ENCODE measurements around the gene LRP3.
A peak's percentile ranks its signal among the peaks of the same experiment; 100 is the strongest.

Gene LRP3

GRCh38 chr19:33206261-33207039, 12.3 kb downstream of the LRP3 start:
- no peak overlapping the region for H3K4ac ChIP-seq (ENCODE audit: low read length)
- no peak overlapping the region for H3K4me2 ChIP-seq (ENCODE audit: insufficient read depth, low read length, poor library complexity, severe bottlenecking)
- no peak for DNase-seq (ENCODE audit: low spot score)
- H2BK120ac ChIP-seq (ENCODE audit: low read depth, low read length): no peak overlapping the region
- H3K79me1 ChIP-seq (ENCODE audit: low read depth, low read length): peaks cover 12% of the 10 kb centered on the region
- H3K27ac ChIP-seq (replicated peaks; ENCODE audit: low read length): no peak overlapping the region
- peak overlapping the region; percentile 56 for H3K14ac ChIP-seq (ENCODE audit: low read length)
- no peak overlapping the region for H4K91ac ChIP-seq (ENCODE audit: low read depth, low read length, poor library complexity)
- no peak overlapping the region for H2BK12ac ChIP-seq (ENCODE audit: low read length)
- no peak overlapping the region for H3K18ac ChIP-seq (ENCODE audit: low read length)
- WGBS, 2 donors (ENCODE audit: extremely low coverage in 2 of 2, insufficient read length in 2 of 2, insufficient replicate concordance in 1 of 2): no CpG with 5 or more reads among the region's 38 CpGs
- no peaks in the 10 kb centered on the region for H3K27me3 ChIP-seq (ENCODE audit: control insufficient read depth in 3 of 3, insufficient read depth in 3 of 3, low read depth in 1 of 3, low read length in 3 of 3)
- H4K8ac ChIP-seq (ENCODE audit: low read depth, low read length): no peak overlapping the region
- H3K4me1 ChIP-seq (ENCODE audit: control insufficient read depth in 2 of 2, insufficient read depth in 1 of 2, low read depth in 1 of 2, low read length in 2 of 2): no peaks in the 10 kb centered on the region
- H3K23ac ChIP-seq (ENCODE audit: low read depth, low read length, poor library complexity): no peak overlapping the region
- no peak overlapping the region for H2BK15ac ChIP-seq (ENCODE audit: low read length)
- no peak overlapping the region for H2AK5ac ChIP-seq (ENCODE audit: low read depth, low read length)
- H2BK5ac ChIP-seq (ENCODE audit: low read length): no peak overlapping the region
- H3K4me3 ChIP-seq (ENCODE audit: low read length in 2 of 2): no peak overlapping the region
- peaks cover 30 to 63% of the 10 kb centered on the region in 2 donors for H3K36me3 ChIP-seq (replicated peaks in 1 of 2; ENCODE audit: control insufficient read depth in 2 of 2, insufficient read depth in 2 of 2, low read length in 2 of 2)
- peaks cover 0 to 4% of the 10 kb centered on the region in 2 donors for H3K9me3 ChIP-seq (replicated peaks in 1 of 2; ENCODE audit: control insufficient read depth in 2 of 2, insufficient read depth in 1 of 2, low read depth in 1 of 2, low read length in 2 of 2)
- H3K9ac ChIP-seq (ENCODE audit: low read depth, low read length, poor library complexity): no peak overlapping the region
- no peak overlapping the region for H2AFZ ChIP-seq (ENCODE audit: low read length)

GRCh38 chr19:33207040-33207620, 13.0 kb downstream of the LRP3 start:
- H3K4me2 ChIP-seq (ENCODE audit: insufficient read depth, low read length, poor library complexity, severe bottlenecking): no peak overlapping the region
- H2AK5ac ChIP-seq (ENCODE audit: low read depth, low read length): no peak overlapping the region
- peaks cover 28 to 56% of the 10 kb centered on the region in 2 donors for H3K36me3 ChIP-seq (replicated peaks in 1 of 2; ENCODE audit: control insufficient read depth in 2 of 2, insufficient read depth in 2 of 2, low read length in 2 of 2)
- H3K9ac ChIP-seq (ENCODE audit: low read depth, low read length, poor library complexity): no peak overlapping the region
- no peak for DNase-seq (ENCODE audit: low spot score)
- peak overlapping the region; percentile 43 for H3K23ac ChIP-seq (ENCODE audit: low read depth, low read length, poor library complexity)
- no peaks in the 10 kb centered on the region for H3K4me1 ChIP-seq (ENCODE audit: control insufficient read depth in 2 of 2, insufficient read depth in 1 of 2, low read depth in 1 of 2, low read length in 2 of 2)
- H4K8ac ChIP-seq (ENCODE audit: low read depth, low read length): no peak overlapping the region
- H3K27ac ChIP-seq (replicated peaks; ENCODE audit: low read length): no peak overlapping the region
- no peak overlapping the region for H2AFZ ChIP-seq (ENCODE audit: low read length)
- H3K4me3 ChIP-seq (ENCODE audit: low read length in 2 of 2): no peak overlapping the region
- no peak overlapping the region for H2BK120ac ChIP-seq (ENCODE audit: low read depth, low read length)
- H2BK12ac ChIP-seq (ENCODE audit: low read length): no peak overlapping the region
- no peak overlapping the region for H2BK5ac ChIP-seq (ENCODE audit: low read length)
- no peaks in the 10 kb centered on the region for H3K27me3 ChIP-seq (ENCODE audit: control insufficient read depth in 3 of 3, insufficient read depth in 3 of 3, low read depth in 1 of 3, low read length in 3 of 3)
- H4K91ac ChIP-seq (ENCODE audit: low read depth, low read length, poor library complexity): no peak overlapping the region
- H3K4ac ChIP-seq (ENCODE audit: low read length): no peak overlapping the region
- H2BK15ac ChIP-seq (ENCODE audit: low read length): no peak overlapping the region
- H3K14ac ChIP-seq (ENCODE audit: low read length): no peak overlapping the region
- no CpG with 5 or more reads among the region's 38 CpGs for whole genome bisulfite sequencing, 2 donors (ENCODE audit: extremely low coverage in 2 of 2, insufficient read length in 2 of 2, insufficient replicate concordance in 1 of 2)
- H3K18ac ChIP-seq (ENCODE audit: low read length): no peak overlapping the region
- peaks cover 9% of the 10 kb centered on the region for H3K79me1 ChIP-seq (ENCODE audit: low read depth, low read length)
- H3K9me3 ChIP-seq (replicated peaks in 1 of 2; ENCODE audit: control insufficient read depth in 2 of 2, insufficient read depth in 1 of 2, low read depth in 1 of 2, low read length in 2 of 2): peaks cover 0 to 4% of the 10 kb centered on the region in 2 donors

- Histone ChIP-seq H2AFZ (ENCODE audit: low read length) (no peak overlapping the region), H4K8ac (ENCODE audit: low read depth, low read length) (peak overlapping the region; percentile 65), H2BK15ac (ENCODE audit: low read length) (no peak overlapping the region), H3K9ac (ENCODE audit: low read depth, low read length, poor library complexity) (no peak overlapping the region), H3K9me3 (replicated peaks in 1 of 2; ENCODE audit: control insufficient read depth in 2 of 2, insufficient read depth in 1 of 2, low read depth in 1 of 2, low read length in 2 of 2) (peaks cover 0 to 2% of the 10 kb centered on the region in 2 donors), H2AK5ac (ENCODE audit: low read depth, low read length) (no peak overlapping the region), H2BK120ac (ENCODE audit: low read depth, low read length) (no peak overlapping the region), H3K27ac (replicated peaks; ENCODE audit: low read length) (no peak overlapping the region), H3K4ac (ENCODE audit: low read length) (no peak overlapping the region), H2BK12ac (ENCODE audit: low read length) (no peak overlapping the region), H3K79me1 (ENCODE audit: low read depth, low read length) (peaks cover 8% of the 10 kb centered on the region), H2BK5ac (ENCODE audit: low read length) (no peak overlapping the region), H3K4me1 (ENCODE audit: control insufficient read depth in 2 of 2, insufficient read depth in 1 of 2, low read depth in 1 of 2, low read length in 2 of 2) (no peaks in the 10 kb centered on the region), H3K23ac (ENCODE audit: low read depth, low read length, poor library complexity) (no peak overlapping the region), H3K36me3 (replicated peaks in 1 of 2; ENCODE audit: control insufficient read depth in 2 of 2, insufficient read depth in 2 of 2, low read length in 2 of 2) (peaks cover 21 to 49% of the 10 kb centered on the region in 2 donors), H3K14ac (ENCODE audit: low read length) (no peak overlapping the region), H3K4me2 (ENCODE audit: insufficient read depth, low read length, poor library complexity, severe bottlenecking) (no peak overlapping the region), H3K4me3 (ENCODE audit: low read length in 2 of 2) (no peak overlapping the region), H3K18ac (ENCODE audit: low read length) (no peak overlapping the region), H4K91ac (ENCODE audit: low read depth, low read length, poor library complexity) (no peak overlapping the region), H3K27me3 (ENCODE audit: control insufficient read depth in 3 of 3, insufficient read depth in 3 of 3, low read depth in 1 of 3, low read length in 3 of 3) (no peaks in the 10 kb centered on the region)
- no CpG with 5 or more reads among the region's 9 CpGs for WGBS, 2 donors (ENCODE audit: extremely low coverage in 2 of 2, insufficient read length in 2 of 2, insufficient replicate concordance in 1 of 2)
- no peak for DNase-seq (ENCODE audit: low spot score)
Measured at GRCh38 chr19:33207903-33208302, 13.8 kb downstream of the LRP3 start.

- Histone ChIP-seq H3K27ac (replicated peaks; ENCODE audit: low read length) (no peak overlapping the region), H3K36me3 (replicated peaks in 1 of 2; ENCODE audit: control insufficient read depth in 2 of 2, insufficient read depth in 2 of 2, low read length in 2 of 2) (peaks cover 16 to 43% of the 10 kb centered on the region in 2 donors), H3K14ac (ENCODE audit: low read length) (no peak overlapping the region), H3K27me3 (ENCODE audit: control insufficient read depth in 3 of 3, insufficient read depth in 3 of 3, low read depth in 1 of 3, low read length in 3 of 3) (no peaks in the 10 kb centered on the region), H3K9me3 (replicated peaks in 1 of 2; ENCODE audit: control insufficient read depth in 2 of 2, insufficient read depth in 1 of 2, low read depth in 1 of 2, low read length in 2 of 2) (no peaks in the 10 kb centered on the region), H3K4me2 (ENCODE audit: insufficient read depth, low read length, poor library complexity, severe bottlenecking) (no peak overlapping the region), H3K23ac (ENCODE audit: low read depth, low read length, poor library complexity) (no peak overlapping the region), H2BK120ac (ENCODE audit: low read depth, low read length) (no peak overlapping the region), H2AFZ (ENCODE audit: low read length) (no peak overlapping the region), H3K4ac (ENCODE audit: low read length) (no peak overlapping the region), H3K79me1 (ENCODE audit: low read depth, low read length) (peaks cover 5% of the 10 kb centered on the region), H4K91ac (ENCODE audit: low read depth, low read length, poor library complexity) (no peak overlapping the region), H2BK12ac (ENCODE audit: low read length) (no peak overlapping the region), H2BK5ac (ENCODE audit: low read length) (peak overlapping the region; percentile 24), H3K4me3 (ENCODE audit: low read length in 2 of 2) (no peak overlapping the region), H3K4me1 (ENCODE audit: control insufficient read depth in 2 of 2, insufficient read depth in 1 of 2, low read depth in 1 of 2, low read length in 2 of 2) (no peaks in the 10 kb centered on the region), H2AK5ac (ENCODE audit: low read depth, low read length) (no peak overlapping the region), H3K9ac (ENCODE audit: low read depth, low read length, poor library complexity) (no peak overlapping the region), H4K8ac (ENCODE audit: low read depth, low read length) (no peak overlapping the region), H2BK15ac (ENCODE audit: low read length) (no peak overlapping the region), H3K18ac (ENCODE audit: low read length) (no peak overlapping the region)
- DNase-seq (ENCODE audit: low spot score): no peak
- WGBS, 2 donors (ENCODE audit: extremely low coverage in 2 of 2, insufficient read length in 2 of 2, insufficient replicate concordance in 1 of 2): no CpG with 5 or more reads among the region's 11 CpGs
Measured at GRCh38 chr19:33208371-33208895, 14.3 kb downstream of the LRP3 start.
